ENCODE measurements around the gene SCAF8.
A peak's percentile ranks its signal among the peaks of the same experiment; 100 is the strongest.

Gene SCAF8

DNA sequence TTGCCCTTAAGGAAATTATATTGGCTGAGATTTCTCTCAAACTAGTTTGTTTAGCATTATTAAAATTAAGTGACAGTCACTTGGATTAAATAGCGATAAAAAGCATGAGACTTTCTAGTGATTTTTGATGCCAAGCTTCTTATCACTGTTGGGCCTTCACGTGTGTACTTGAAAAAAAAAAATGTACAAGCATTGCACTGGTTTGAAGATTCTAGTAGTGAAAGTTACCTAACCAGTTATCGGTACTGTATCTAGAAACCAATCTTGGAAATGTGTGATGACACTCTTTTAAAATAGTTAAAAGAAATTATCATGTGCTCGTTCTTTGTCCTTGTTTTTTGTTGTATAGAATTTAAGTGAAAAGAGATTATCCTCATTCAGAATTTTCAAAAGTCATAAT, 102.1 kb downstream of the SCAF8 start:
- no peak for DNase-seq (ENCODE audit: low read depth, low spot score)

DNA sequence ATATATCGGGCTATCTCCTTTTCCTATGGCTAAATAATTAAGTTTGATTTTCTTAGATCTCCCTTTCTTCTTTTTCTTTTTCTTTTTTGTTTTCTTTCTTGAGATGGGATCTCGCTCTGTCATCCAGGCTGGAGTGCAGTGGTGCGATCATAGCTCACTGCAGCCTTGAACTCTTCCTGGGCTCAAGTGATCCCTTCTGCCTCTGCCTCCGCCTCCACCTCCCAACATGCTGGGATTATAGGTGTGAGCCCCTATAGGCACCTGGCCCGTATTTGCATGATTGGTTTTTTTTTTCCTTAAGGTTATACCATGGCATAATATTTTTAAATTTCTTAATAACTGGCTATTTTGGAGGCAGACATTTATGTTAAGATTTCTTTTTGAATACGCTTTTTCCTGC, 106.3 kb downstream of the SCAF8 start:
- no peak for DNase-seq (ENCODE audit: low read depth, low spot score)

DNA sequence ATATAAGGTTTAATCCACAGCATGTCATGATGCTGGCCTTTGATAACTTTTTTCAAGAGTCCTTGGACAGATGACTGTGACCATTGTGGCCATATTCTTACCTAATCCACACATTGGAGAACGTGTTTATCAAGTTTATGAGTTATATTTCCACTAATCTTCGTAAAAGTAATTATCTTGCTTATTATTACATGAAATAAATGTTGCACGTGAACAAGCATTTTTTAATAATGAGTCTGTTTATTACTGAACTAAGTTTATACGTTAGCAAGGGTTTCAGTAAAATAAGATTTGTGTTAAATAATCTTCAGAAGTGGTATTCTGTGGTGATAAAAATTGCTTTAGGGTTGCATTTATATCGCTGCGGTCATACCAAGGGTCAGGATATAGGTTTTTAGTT, 107.1 kb downstream of the SCAF8 start:
- DNase-seq (ENCODE audit: low read depth, low spot score) = no peak

DNA sequence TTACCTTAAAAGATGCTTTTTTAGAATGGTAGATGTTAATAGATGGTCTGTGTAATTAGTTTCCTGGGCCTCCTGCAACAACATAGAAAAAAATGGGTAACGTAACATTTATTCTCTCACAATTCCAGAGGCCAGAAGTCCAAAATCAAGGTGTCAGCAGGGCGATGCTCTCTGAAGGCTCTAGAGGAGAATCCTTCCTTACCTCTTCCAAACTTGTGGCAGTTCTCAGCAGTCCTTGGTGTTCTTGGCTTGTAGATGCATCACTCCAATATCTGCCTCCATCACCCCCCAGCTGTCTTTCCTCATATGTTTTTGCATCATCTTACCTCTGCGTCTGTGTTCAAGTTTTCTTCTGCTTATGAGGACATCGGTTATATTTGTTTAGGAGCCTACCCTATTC, 107.9 kb downstream of the SCAF8 start:
- no peak for DNase-seq (ENCODE audit: low read depth, low spot score)

DNA sequence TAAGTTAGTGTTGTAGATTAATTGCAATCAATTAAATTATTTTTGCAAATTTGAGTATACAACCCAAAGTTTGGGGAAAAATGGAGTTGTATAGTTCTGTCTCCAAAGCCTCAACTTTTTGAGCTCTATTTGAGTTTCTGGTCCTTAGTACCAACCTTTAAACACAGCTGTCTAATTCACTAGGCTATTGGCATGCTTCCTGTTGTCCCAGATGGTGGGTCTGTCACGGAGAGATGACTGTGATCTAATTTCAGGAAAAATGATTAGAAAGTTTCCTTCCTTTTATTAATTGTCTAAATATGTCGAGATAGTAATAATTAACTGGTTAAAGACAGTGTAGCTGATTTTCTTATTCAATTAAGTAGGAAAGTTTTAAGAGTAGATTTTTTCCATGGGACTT, 109.6 kb downstream of the SCAF8 start:
- no peak for DNase-seq (ENCODE audit: low read depth, low spot score)

DNA sequence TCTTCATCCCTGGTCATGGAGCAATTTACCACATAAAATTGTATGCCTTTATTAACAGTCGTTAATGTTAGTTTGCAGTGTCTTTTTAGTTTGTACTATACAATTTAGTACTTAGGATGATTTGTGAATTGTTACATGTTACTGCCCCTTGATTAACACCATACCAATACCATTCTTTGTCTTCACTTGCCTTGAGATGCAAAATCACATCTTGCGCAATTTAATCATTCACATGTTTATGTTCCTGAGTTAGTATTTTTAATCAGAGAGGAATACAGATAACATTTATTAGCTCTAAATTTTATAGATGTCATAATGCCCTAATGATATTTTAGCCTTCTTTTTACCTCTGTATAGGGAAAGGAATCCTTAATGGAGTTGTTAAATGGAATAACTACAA, 114.1 kb downstream of the SCAF8 start:
- DNase-seq (ENCODE audit: low read depth, low spot score) = no peak

DNA sequence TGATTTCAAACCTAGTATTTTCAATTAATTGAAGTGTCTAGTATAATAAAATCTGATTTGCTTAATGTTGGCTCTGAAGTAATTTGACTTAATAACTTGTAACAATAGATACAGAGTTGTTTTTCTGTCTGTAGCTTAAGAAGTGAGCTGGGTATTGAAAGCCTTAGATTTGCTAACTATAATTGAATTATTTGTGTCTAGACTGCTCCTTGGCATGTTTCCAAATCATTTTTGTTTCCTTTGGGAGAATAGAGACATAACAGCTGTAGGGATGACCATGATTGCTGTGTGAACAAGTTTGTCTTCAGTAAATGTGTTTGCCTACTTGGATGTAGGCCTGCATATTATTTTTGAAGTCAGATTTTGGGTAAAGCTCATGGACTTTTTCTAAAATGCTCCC, 115.4 kb downstream of the SCAF8 start:
- DNase-seq (ENCODE audit: low read depth, low spot score) = no peak

DNA sequence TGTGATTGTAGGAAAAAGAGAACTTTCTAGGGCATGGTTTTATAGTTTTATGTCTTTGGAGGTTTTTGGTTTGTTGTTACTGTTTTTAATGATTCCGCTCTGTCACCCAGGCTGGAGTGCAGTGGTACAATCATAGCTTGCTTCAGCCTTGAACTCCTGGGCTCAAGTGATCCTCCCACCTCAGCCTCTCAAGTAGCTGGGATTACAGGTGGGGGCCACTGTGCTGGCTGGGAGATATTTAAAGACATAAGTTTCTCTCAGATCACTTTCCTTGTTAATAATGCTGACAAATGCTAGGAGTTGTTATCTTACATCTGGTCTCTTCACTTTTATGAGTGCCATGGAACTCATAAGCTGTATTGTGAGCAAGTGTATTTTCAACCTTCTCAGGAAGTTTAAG, 116.3 kb downstream of the SCAF8 start:
- no peak for DNase-seq (ENCODE audit: low read depth, low spot score)

DNA sequence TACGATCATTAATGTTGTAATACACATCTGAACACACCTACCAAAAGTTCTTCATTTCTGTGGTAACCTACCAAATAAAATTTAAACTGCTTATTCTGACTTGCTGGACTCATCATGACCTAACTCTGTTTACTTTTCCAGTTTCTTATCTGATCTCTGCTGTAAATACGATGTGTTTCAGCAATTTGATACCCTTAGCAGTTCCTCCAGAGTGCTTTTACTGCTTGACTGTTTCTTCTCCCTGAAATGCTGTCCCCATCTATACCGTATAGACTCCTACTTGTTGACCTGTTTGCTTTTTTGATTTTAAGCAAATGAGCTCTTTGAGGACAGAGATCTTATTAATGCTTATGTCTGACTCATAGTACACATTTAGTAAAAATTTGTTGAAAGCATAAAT, 119.5 kb downstream of the SCAF8 start:
- no peak for DNase-seq (ENCODE audit: low read depth, low spot score)

DNA sequence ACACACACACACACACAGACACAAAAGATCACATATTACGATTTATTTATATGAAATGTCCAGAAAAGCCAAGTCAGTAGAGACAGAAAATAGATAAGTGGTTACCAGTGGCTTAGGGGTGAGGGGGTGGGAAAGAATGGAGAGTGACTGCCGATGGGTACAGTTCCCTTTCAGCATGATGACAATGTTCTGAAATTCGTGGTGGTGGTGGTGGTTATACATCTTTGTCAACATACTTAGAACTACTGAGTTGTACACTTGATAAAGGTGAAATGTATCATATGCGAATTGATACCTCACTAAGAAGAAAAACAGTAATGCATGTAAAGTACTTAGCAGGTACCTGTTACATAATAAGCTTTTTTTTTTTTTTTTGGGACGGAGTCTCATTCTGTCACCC, 124.3 kb downstream of the SCAF8 start:
- DNase-seq (ENCODE audit: low read depth, low spot score) = no peak

DNA sequence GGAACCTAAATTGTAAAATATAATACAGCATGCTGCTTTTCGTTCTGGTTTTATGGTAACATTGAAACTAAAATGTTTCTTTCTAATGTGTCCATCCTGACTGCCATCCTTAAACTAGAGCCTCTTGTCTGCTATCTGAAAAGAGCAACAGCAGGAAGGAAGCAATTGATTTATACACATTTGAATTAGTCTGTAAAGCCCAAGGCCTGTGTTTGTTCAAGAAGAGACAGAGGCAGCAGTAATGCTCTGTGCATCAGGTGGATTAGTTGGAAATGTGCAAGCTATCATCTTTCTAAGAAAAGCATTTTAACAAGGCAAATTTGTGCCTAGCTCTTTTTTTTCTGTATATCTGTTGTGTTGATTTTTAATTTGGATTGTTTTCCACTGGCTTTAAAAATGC, 128.6 kb downstream of the SCAF8 start:
- no peak for DNase-seq (ENCODE audit: low read depth, low spot score)

DNA sequence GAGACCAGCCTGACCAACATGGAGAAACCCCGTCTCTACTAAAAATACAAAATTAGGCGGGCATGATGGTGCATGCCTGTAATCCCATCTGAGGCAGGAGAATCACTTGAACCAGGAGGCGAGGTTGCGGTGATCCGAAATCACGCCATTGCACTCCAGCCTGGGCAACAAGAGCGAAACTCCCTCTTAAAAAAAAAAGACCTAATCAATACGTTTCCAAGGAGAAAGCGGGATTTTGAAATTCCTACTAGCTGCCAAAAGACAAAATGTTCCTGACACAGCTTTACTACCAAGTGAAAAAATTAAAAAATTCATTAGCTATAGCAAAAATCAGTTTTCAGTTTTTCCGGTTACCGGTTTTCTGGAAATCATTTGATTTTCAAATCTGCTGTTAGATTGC, 129.3 kb downstream of the SCAF8 start:
- DNase-seq (ENCODE audit: low read depth, low spot score) = no peak

DNA sequence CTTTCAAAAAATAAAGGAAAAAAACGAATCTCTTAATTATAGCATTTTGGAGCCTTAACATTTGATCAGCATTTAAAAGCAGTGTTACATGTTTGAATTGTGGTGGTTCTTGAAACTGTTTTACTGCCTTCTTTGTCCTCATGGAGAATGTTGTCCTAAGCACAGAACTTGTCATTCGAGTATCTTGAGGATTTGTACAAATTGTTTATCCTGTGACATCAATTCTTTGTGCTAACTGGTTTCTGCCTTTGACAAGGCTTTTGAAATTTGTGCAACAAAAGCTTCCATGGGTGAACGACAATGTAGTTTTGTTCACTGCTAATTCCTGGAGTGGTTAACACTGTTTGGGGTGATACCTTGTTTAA, 130.8 kb downstream of the SCAF8 start:
- no peak for DNase-seq (ENCODE audit: low read depth, low spot score)

DNA sequence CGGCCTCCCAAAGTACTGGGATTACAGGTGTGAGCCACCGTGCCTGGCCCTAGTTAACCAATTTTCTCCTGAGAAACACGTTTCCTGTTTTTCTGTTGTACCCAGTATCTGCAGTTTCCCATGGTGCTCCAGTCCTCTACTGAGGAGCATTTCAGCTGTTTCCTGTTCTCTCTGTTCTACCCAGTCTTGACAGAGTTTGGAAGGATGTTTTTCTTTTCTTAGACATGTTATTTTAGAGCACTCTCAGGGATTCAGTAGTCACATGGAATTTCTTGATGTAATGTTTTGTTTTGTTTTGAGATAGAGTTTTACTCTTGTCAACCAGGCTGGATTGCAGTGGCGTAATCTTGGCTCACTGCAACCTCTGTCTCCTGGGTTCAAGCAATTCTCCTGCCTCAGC, 132.1 kb downstream of the SCAF8 start:
- DNase-seq (ENCODE audit: low read depth, low spot score) = no peak

DNA sequence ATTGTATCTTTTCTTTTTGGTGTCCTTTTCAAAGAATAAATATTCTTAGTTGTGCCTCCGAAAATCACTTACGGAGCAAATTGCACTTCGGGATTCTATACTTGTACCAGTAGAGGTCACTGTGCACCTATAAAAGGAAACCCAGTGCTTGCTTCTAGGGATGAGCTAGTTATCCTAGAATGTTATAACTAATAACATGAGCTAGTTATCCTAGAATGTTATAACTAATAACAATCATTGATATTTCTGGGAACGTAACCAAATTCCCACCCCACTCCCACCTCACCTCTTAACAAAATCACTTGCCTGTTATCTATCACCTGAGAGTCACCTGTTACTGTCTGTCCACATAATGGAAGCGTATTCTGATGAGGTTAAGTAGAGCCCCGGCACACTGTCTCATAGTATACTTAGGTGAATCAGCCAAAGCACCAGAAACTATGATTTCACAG, 135.0 kb downstream of the SCAF8 start:
- DNase-seq (ENCODE audit: low read depth, low spot score) = peak; percentile 77

DNA sequence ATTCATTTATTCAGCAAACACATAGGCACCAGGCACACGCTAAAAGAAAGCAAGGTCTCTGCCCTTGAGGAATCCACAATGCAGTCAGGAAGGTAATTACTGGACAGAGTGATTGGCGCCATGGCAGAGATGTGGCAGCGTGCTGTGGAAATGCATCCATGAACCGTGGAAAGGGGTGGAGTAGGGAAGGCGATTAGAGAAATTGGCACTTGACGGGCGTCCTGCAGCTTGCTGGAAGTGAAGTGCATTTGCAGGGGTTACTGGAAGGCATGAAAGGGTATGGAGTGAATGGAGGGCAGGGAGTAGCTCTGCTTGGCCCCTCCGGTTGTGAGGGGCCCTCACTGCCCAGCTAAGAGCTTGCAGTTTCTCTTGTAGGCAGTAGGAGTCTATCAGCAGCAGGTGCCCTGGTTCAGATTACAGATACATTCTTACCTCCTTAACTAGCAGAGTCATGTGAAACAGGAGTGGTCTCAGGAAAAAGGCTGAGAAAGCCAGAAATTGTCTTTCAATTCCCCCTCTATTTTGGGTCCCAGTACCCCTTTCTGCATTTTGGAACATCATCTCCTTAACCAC, 139.4 kb downstream of the SCAF8 start:
- no peak for DNase-seq (ENCODE audit: low read depth, low spot score)

DNA sequence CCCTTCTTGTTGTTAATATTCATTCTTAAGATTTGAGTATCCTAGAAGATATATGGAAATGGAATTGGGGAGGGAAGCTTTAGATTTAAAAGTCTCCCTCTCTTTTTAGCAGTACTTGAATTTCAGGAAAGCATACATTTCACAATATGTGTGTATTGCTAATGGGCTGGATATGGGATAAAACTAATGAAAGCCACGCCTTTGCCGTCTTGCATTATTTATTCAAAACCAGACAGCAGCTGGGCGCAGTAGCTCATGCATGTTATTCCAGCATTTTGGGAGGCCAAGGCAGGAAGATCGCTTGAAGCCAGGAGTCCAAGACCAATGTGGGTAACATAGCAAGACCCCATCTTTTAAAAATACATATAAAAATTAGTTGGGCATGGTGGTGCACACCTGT, 140.3 kb downstream of the SCAF8 start:
- DNase-seq (ENCODE audit: low read depth, low spot score) = no peak

DNA sequence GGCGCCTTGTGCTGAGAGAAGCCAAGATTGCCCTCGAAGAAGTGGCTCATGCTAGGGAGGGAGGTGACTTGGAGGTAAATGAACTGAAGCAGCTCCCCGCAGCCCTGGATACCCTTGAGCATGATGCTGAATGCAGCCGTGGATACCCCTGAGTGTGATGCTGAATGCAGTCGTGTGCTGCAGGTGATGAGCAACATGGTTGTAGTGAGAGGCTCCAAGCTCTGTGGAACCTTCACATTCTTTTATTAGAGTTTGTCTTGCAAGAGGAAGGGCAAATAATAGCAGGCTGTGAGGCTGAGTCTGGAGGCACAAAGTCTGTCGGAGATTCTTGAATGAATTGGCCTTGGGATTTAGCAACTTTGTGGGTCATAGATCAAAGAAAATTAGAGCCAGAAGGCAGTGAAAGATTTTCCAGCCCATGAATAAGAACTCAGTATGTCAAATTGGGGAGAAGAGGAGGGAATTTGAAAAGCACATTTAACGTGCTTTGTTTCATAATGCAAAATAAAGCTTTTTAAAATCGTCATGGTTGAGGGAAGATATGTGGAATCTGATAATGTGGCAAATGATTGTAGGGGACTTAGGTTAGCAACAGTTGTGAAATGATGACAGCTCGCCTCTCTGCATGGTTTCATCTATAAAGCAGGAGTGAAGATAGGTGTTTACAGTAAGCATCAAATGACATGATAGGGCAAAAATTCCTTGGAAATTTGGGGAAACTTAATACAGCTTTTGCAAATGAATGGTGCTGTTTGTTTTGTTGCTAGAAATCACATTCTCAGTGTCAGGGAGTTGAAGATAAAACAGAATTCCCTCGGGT, 141.8 kb downstream of the SCAF8 start:
- no peak for DNase-seq (ENCODE audit: low read depth, low spot score)

DNA sequence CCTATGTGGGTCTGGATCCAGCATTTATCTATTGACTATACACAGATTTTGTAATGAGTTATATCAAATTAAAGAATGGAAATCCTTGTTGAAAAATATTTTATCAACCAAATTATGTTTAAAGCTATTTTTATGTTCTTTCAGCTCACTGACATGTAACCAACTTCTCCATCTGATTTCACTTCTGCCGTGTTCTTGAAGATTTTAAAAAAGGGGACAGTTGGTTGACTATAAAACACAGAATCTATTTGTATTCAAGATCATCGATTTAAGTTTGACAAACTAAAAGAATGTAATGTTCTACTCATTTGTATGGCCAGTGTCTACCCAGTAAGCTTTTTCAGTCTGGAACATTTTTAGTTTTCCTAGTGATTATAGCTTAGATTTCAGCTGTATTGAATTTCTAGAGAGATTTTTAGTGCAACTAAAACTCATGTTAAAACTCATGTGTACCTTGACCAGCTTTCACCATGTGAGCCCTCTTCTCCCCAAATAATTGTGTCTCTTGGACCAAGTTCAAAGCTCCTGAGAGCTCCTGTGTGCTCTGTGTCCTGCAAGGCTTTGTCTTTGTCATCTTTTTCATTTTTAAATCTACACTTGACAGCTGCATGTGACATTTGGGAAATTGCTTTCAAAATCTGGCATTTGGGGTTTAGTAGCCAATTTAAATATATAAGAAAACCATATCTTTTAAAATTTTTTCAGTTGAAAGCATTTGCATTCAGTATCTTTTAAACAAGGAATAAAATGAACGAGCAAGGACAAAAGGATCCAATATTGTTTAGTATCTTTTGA, 143.5 kb downstream of the SCAF8 start:
- no peak for DNase-seq (ENCODE audit: low read depth, low spot score)

DNA sequence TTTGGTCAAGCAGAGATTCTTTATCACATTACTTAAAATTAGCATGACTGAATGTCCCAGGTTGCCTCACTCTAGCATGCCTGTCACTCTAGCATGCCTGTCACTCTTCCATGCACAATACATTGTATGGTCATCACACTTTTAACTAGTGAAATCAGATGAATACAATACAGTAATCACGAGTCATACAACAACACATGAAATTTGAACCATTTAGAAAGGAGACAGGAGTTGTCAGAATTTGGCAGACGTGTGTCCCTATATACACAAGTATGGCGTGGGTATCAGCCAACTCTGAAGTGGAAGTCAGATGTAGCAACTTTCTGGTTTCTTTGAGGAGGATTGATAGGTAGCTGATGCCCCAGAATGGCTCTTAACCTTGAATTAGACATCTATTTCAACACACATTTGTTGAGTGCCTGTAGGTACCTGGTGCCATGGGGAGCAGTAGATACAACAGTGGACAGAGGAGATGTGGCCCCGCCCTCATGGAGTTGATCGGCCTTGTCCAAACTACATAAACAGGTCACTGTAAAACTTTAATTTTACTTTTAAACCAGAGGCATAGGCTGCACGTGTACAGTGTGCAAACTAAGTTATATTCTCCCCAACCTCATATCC, 145.8 kb downstream of the SCAF8 start:
- no peak for DNase-seq (ENCODE audit: low read depth, low spot score)

DNA sequence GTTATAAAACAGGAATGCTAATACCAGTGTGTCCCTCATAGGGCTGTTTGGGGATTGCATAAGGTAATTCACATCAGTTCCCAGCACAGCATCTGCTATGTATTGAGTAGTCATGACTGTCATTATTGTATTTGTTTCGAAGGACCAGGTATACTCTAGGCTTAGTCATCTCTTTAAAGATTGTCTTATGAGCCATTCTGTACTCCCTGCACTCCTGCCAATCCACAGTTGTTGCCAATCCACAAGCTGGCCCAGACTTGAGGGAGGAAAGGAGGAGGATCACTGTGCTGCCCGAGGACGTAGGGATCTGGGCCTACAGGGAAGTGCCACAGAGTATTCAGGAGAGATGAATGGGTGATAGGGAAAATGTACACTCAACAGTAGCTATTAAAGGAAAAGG, 148.9 kb downstream of the SCAF8 start:
- peak; percentile 47 for DNase-seq (ENCODE audit: low read depth, low spot score)
